Left lobe of liver (tissue), 2 donors: ENCODE data around the gene ARHGEF7. TPM values are rescaled to one million over a fixed set of nuclear protein-coding genes. Genes with fewer than 3 reads are reported as not detected.

Source experiments
- ATAC-seq: fragments of 200-7000 bp; cut with Tn5 transposase; one replicate; pipeline ENCODE4 v1.9.1; 2020; ENCODE audit warnings: mild to moderate bottlenecking, moderate library complexity
- DNase-seq: peaks from one replicate; pipeline ENCODE4 v3.0.0-alpha.2; 2020; ENCODE audit warnings: low spot score
- total RNA-seq: library from RNA; stranded (reverse); gene quantifications from one replicate; pipeline ENCODE4 v1.2.1, GENCODE V29; 2021
- donor health status: DM: no; HTN: no; CAD: no; lungs with moderate emphysema.
- donor health status: DM: no; HTN: yes; CAD: no.

Gene ARHGEF7
- total RNA-seq, 1 donor from 2014 or later, result 34.6 TPM

GRCh38 chr13:111291908-111292307, 176.8 kb downstream of the ARHGEF7 start:
- ATAC-seq (no peak), DNase-seq (no peak)

GRCh38 chr13:111292710-111293485, 177.8 kb downstream of the ARHGEF7 start:
- no peak for DNase-seq
- ATAC-seq, result no peak

- ATAC-seq (no peak), DNase-seq (no peak)
These were observed 180.8 kb downstream of the ARHGEF7 start for GRCh38 chr13:111295886-111296285.

GRCh38 chr13:111296417-111296816, 181.3 kb downstream of the ARHGEF7 start:
- ATAC-seq, result no peak
- DNase-seq, result no peak

- no peak for ATAC-seq
- DNase-seq, result no peak
These were observed 183.3 kb downstream of the ARHGEF7 start for GRCh38 chr13:111298214-111298975.

- DNase-seq (no peak), ATAC-seq (no peak)
These were observed 187.1 kb downstream of the ARHGEF7 start for GRCh38 chr13:111302045-111302726.

- ATAC-seq (no peak), DNase-seq (no peak)
These were observed 188.4 kb downstream of the ARHGEF7 start for GRCh38 chr13:111303559-111303958.

- ATAC-seq (no peak), DNase-seq (no peak)
These were observed 189.0 kb downstream of the ARHGEF7 start for GRCh38 chr13:111304041-111304544.

GRCh38 chr13:111304603-111305289, 189.6 kb downstream of the ARHGEF7 start:
- no peak for ATAC-seq
- DNase-seq, result no peak

- ATAC-seq (no peak), DNase-seq (no peak)
These were observed 198.0 kb downstream of the ARHGEF7 start for GRCh38 chr13:111312944-111313590.

GRCh38 chr13:111313911-111314425, 198.9 kb downstream of the ARHGEF7 start:
- DNase-seq (no peak), ATAC-seq (no peak)

- DNase-seq (no peak), ATAC-seq (no peak)
These were observed 199.7 kb downstream of the ARHGEF7 start for GRCh38 chr13:111314852-111315251.

- DNase-seq (no peak), ATAC-seq (peak; percentile 8)
These were observed 200.4 kb downstream of the ARHGEF7 start for GRCh38 chr13:111315347-111315995.

- ATAC-seq, result peak; percentile 56
- no peak for DNase-seq
These were observed 201.1 kb downstream of the ARHGEF7 start for GRCh38 chr13:111316161-111316730.

GRCh38 chr13:111317042-111317550, 202.0 kb downstream of the ARHGEF7 start:
- DNase-seq (no peak), ATAC-seq (no peak)

GRCh38 chr13:111317571-111318345, 202.6 kb downstream of the ARHGEF7 start:
- DNase-seq (no peak), ATAC-seq (no peak)

GRCh38 chr13:111318386-111318785, 203.3 kb downstream of the ARHGEF7 start:
- ATAC-seq, result no peak

GRCh38 chr13:111319521-111319920, 204.4 kb downstream of the ARHGEF7 start:
- DNase-seq (no peak), ATAC-seq (no peak)

More at GRCh38 chr13:111318386-111318785, 203.3 kb downstream of the ARHGEF7 start:
- no peak for DNase-seq
